Measurements from ENCODE around the gene RFX4.

- TF ChIP-seq, protein P1, sequence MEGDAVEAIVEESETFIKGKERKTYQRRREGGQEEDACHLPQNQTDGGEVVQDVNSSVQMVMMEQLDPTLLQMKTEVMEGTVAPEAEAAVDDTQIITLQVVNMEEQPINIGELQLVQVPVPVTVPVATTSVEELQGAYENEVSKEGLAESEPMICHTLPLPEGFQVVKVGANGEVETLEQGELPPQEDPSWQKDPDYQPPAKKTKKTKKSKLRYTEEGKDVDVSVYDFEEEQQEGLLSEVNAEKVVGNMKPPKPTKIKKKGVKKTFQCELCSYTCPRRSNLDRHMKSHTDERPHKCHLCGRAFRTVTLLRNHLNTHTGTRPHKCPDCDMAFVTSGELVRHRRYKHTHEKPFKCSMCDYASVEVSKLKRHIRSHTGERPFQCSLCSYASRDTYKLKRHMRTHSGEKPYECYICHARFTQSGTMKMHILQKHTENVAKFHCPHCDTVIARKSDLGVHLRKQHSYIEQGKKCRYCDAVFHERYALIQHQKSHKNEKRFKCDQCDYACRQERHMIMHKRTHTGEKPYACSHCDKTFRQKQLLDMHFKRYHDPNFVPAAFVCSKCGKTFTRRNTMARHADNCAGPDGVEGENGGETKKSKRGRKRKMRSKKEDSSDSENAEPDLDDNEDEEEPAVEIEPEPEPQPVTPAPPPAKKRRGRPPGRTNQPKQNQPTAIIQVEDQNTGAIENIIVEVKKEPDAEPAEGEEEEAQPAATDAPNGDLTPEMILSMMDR (conservative IDR thresholded peaks at IDR 0.05 in 1 of 2, IDR thresholded peaks at IDR 0.05 in 1 of 2; ENCODE audit: extremely low read depth in 1 of 2, insufficient read depth in 1 of 2, low read depth in 1 of 2, low read length in 2 of 2), result no peak
- TF ChIP-seq EZH2 (IDR thresholded peaks at IDR 0.05; ENCODE audit: borderline replicate concordance, low read length), result no peak
Measured at GRCh38 chr12:106657488-106657887, 74.7 kb downstream of the RFX4 start.

All from mammary epithelial cell (primary cell).